ENCODE data around the gene CGNL1.

CGNL1 gene

GRCh38 chr15:57462381-57462780 lies 86.1 kb downstream of the CGNL1 start:
- no peak for DNase-seq

GRCh38 chr15:57463360-57463759 lies 87.1 kb downstream of the CGNL1 start:
- no peak for DNase-seq

GRCh38 chr15:57464480-57464879 lies 88.2 kb downstream of the CGNL1 start:
- DNase-seq: no peak

- no peak for DNase-seq
Observed at GRCh38 chr15:57468486-57468885, 92.2 kb downstream of the CGNL1 start.

GRCh38 chr15:57470543-57470942 lies 94.2 kb downstream of the CGNL1 start:
- no peak for DNase-seq

- DNase-seq: no peak
Observed at GRCh38 chr15:57472861-57473260, 96.6 kb downstream of the CGNL1 start.

- no peak for DNase-seq
Observed at GRCh38 chr15:57476533-57476975, 100.2 kb downstream of the CGNL1 start.

- no peak for DNase-seq
Observed at GRCh38 chr15:57477736-57478522, 101.6 kb downstream of the CGNL1 start.

GRCh38 chr15:57479005-57479404 lies 102.7 kb downstream of the CGNL1 start:
- DNase-seq: no peak

- no peak for DNase-seq
Observed at GRCh38 chr15:57481038-57481705, 104.9 kb downstream of the CGNL1 start.

GRCh38 chr15:57485869-57486268 lies 109.6 kb downstream of the CGNL1 start:
- no peak for DNase-seq

- DNase-seq: no peak
Observed at GRCh38 chr15:57486833-57487232, 110.5 kb downstream of the CGNL1 start.

- no peak for DNase-seq
Observed at GRCh38 chr15:57489122-57489521, 112.8 kb downstream of the CGNL1 start.

- no peak for DNase-seq
Observed at GRCh38 chr15:57493351-57493750, 117.0 kb downstream of the CGNL1 start.

GRCh38 chr15:57494581-57494980 lies 118.3 kb downstream of the CGNL1 start:
- no peak for DNase-seq

- no peak for DNase-seq
Observed at GRCh38 chr15:57495041-57495440, 118.7 kb downstream of the CGNL1 start.

- DNase-seq: no peak
Observed at GRCh38 chr15:57495554-57496165, 119.4 kb downstream of the CGNL1 start.

GRCh38 chr15:57496594-57496945 lies 120.3 kb downstream of the CGNL1 start:
- DNase-seq: no peak

- no peak for DNase-seq
Observed at GRCh38 chr15:57496946-57497869, 120.9 kb downstream of the CGNL1 start.

GRCh38 chr15:57500256-57500655 lies 124.0 kb downstream of the CGNL1 start:
- no peak for DNase-seq

- DNase-seq: no peak
Observed at GRCh38 chr15:57500979-57501576, 124.8 kb downstream of the CGNL1 start.

GRCh38 chr15:57502116-57502515 lies 125.8 kb downstream of the CGNL1 start:
- no peak for DNase-seq
